HepG2 (cell line): Measurements from ENCODE around the gene ATP2A3. TPM values are rescaled to one million over a fixed set of nuclear protein-coding genes. Genes with fewer than 3 reads are reported as not detected.

ENCODE experiments used
- ATAC-seq: fragments of 200-7000 bp; cut with Tn5 transposase; 3 replicates; pipeline ENCODE4 v1.9.1; 2020; ENCODE audit warnings: mild to moderate bottlenecking, moderate library complexity
- BruUV-seq: library from RNA; stranded (reverse); fragments of 400-500 nt; replicated peaks from 2 replicates; lab custom pipeline; 2021; lab: Mats Ljungman, UMichigan
- CTCF ChIA-PET: fragments of 300-600 bp; formaldehyde crosslinking; extraction: SDS; loops from one replicate; lab custom pipeline; 2021; ENCODE audit warnings: low total read pairs, inconsistent platforms, low intra/inter-chr PET ratio; lab: Yijun Ruan, JAX
- POLR2A ChIA-PET: fragments of 350-600 bp; sonication (Branson Sonifier 250); formaldehyde crosslinking; loops from one replicate; lab custom pipeline; 2020; ENCODE audit warnings: antibody characterized with exemption, inconsistent platforms; lab: Yijun Ruan, JAX
- DNase-seq: peaks from one replicate; pipeline ENCODE4 v3.0.0-alpha.2; 2015; ENCODE audit warnings: low spot score
- FAIRE-seq: peaks from 3 replicates; lab custom pipeline; 2011; peaks lifted over from hg19 to GRCh38; lab: Jason Lieb, UNC
- H2AFZ ChIP-seq: one replicate; pipeline ENCODE4 v1.6.1; 2011; ENCODE audit warnings: low read length, inconsistent platforms
- H3K27ac ChIP-seq: fragments of 300-600 bp; 3 replicates; pipeline ENCODE4 v1.8.0; 2011; ENCODE audit warnings: mixed run types, mild to moderate bottlenecking, mixed read lengths, low read length, inconsistent platforms; ENCODE audit not compliant: insufficient read depth; ENCODE audit errors: extremely low read length
- H3K27me3 ChIP-seq, 2 experiments: fragments of 200-600 bp in 1 of 2; 2 replicates in 1 of 2; 3 replicates in 1 of 2; pipeline versions ENCODE4 v1.6.0 to v1.8.0; 2011; ENCODE audit warnings: low read length in 2 of 2, mild to moderate bottlenecking in 2 of 2, moderate library complexity in 2 of 2, inconsistent platforms in 1 of 2; ENCODE audit not compliant: insufficient read depth in 2 of 2, control insufficient read depth in 1 of 2
- H3K36me3 ChIP-seq, 2 experiments: fragments of 200-600 bp in 1 of 2; replicated peaks in 1 of 2; 2 replicates in 1 of 2; 3 replicates in 1 of 2; pipeline versions ENCODE4 v1.5.1 to v1.8.0; 2011; ENCODE audit warnings: low read length in 2 of 2, inconsistent platforms in 1 of 2; ENCODE audit not compliant: insufficient read depth in 2 of 2, control insufficient read depth in 1 of 2
- H3K4me1 ChIP-seq: 2 replicates; pipeline ENCODE4 v1.5.1; 2012; ENCODE audit warnings: low read length, inconsistent platforms; ENCODE audit not compliant: insufficient read depth
- H3K4me2 ChIP-seq: 2 replicates; pipeline ENCODE4 v1.6.0; 2011; ENCODE audit warnings: low read depth, low read length, inconsistent platforms
- H3K4me3 ChIP-seq, 3 experiments: fragments of 200-600 bp in 1 of 3; sonication (generic), shearing (Covaris generic) in 1 of 3; replicated peaks in 1 of 3; 2 replicates each; pipeline ENCODE4 v1.5.1; 2011 to 2016; ENCODE audit warnings: low read length in 3 of 3, inconsistent platforms in 2 of 3, low read depth in 2 of 3, mild to moderate bottlenecking in 2 of 3, control low read depth in 1 of 3, mixed read lengths in 1 of 3; ENCODE audit not compliant: insufficient read depth in 1 of 3
- H3K79me2 ChIP-seq: one replicate; pipeline ENCODE4 v1.6.1; 2011; ENCODE audit warnings: low read length, inconsistent platforms; ENCODE audit not compliant: insufficient read depth
- H3K9ac ChIP-seq: 2 replicates; pipeline ENCODE4 v1.6.0; 2011; ENCODE audit warnings: mild to moderate bottlenecking, low read depth, low read length, inconsistent platforms; ENCODE audit not compliant: insufficient read depth
- H3K9me3 ChIP-seq: 2 replicates; pipeline ENCODE4 v1.5.1; 2012; ENCODE audit warnings: mild to moderate bottlenecking, low read length
- H4K20me1 ChIP-seq: 2 replicates; pipeline ENCODE4 v1.6.0; 2011; ENCODE audit warnings: inconsistent platforms, mild to moderate bottlenecking, low read length, moderate library complexity; ENCODE audit not compliant: insufficient read depth
- CEBPG ChIP-seq: IDR thresholded peaks from 2 replicates; pipeline ENCODE4 v1.6.1; 2016
- FOSL1 ChIP-seq: sonication (generic); formaldehyde crosslinking; IDR thresholded peaks from 2 replicates; pipeline ENCODE4 v1.9.0; 2021; ENCODE audit warnings: missing genetic modification reagents, borderline replicate concordance
- FOXO1 ChIP-seq: sonication (generic); formaldehyde crosslinking; IDR thresholded peaks from 2 replicates; pipeline ENCODE4 v1.4.0; 2020; ENCODE audit warnings: missing genetic modification reagents
- HMG20A ChIP-seq: IDR thresholded peaks from 2 replicates; pipeline ENCODE4 v1.6.1; 2016; ENCODE audit warnings: borderline replicate concordance
- HNRNPUL1 ChIP-seq: fragments of 200-400 bp; formaldehyde crosslinking; IDR thresholded peaks from 2 replicates; pipeline ENCODE4 v1.6.1; 2017; ENCODE audit warnings: low read depth, mild to moderate bottlenecking, low read length, moderate library complexity
- MLLT10 ChIP-seq: sonication (generic); formaldehyde crosslinking; IDR thresholded peaks from 2 replicates; pipeline ENCODE4 v1.4.0; 2020; ENCODE audit warnings: missing genetic modification reagents
- RBFOX2 ChIP-seq: fragments of 200-400 bp; formaldehyde crosslinking; IDR thresholded peaks from 2 replicates; pipeline ENCODE4 v1.6.1; 2017; ENCODE audit warnings: low read depth, mild to moderate bottlenecking, low read length
- RBM39 ChIP-seq: fragments of 200-400 bp; formaldehyde crosslinking; IDR thresholded peaks from one replicate; pipeline ENCODE4 v1.6.1; 2018; ENCODE audit warnings: antibody characterized with exemption, mild to moderate bottlenecking, low read depth, low read length; ENCODE audit not compliant: poor library complexity, severe bottlenecking
- RFX1 ChIP-seq: fragments of 450-650 bp; IDR thresholded peaks from 2 replicates; pipeline ENCODE4 v1.6.1; 2017
- RXRB ChIP-seq: IDR thresholded peaks from 2 replicates; pipeline ENCODE4 v1.6.1; 2016; ENCODE audit warnings: borderline replicate concordance, missing genetic modification reagents, missing compliant biosample characterization
- SATB2 ChIP-seq: sonication (generic); formaldehyde crosslinking; IDR thresholded peaks from 2 replicates; pipeline ENCODE4 v1.5.0; 2020; ENCODE audit warnings: missing genetic modification reagents
- THAP11 ChIP-seq: IDR thresholded peaks from 2 replicates; pipeline ENCODE4 v1.6.1; 2016; ENCODE audit warnings: missing biosample characterization, missing genetic modification reagents
- ZFX ChIP-seq: sonication (generic); formaldehyde crosslinking; IDR thresholded peaks from 2 replicates; pipeline ENCODE4 v1.4.0; 2020; ENCODE audit warnings: mild to moderate bottlenecking, low read depth, missing genetic modification reagents, moderate library complexity
- ZFYVE20 ChIP-seq: sonication (generic); formaldehyde crosslinking; IDR thresholded peaks from 2 replicates; pipeline ENCODE4 v1.8.0; 2023; ENCODE audit warnings: low read depth, mild to moderate bottlenecking, moderate library complexity, missing genetic modification reagents, borderline replicate concordance
- ZNF232 ChIP-seq: sonication (generic); formaldehyde crosslinking; IDR thresholded peaks from 2 replicates; pipeline ENCODE4 v1.4.0; 2020; ENCODE audit warnings: missing genetic modification reagents, borderline replicate concordance
- ZNF414 ChIP-seq: sonication (generic); formaldehyde crosslinking; IDR thresholded peaks from 2 replicates; pipeline ENCODE4 v1.5.0; 2020; ENCODE audit warnings: missing genetic modification reagents
- ZNF615 ChIP-seq: sonication (generic); formaldehyde crosslinking; IDR thresholded peaks from 2 replicates; pipeline ENCODE4 v1.5.0; 2020; ENCODE audit warnings: mild to moderate bottlenecking, missing genetic modification reagents, borderline replicate concordance
- ZNF704 ChIP-seq: sonication (generic); formaldehyde crosslinking; IDR thresholded peaks from 2 replicates; pipeline ENCODE4 v1.8.1; 2023; ENCODE audit warnings: mild to moderate bottlenecking, inconsistent platforms, moderate library complexity, missing genetic modification reagents, borderline replicate concordance
- ZNF747 ChIP-seq: sonication (generic); formaldehyde crosslinking; IDR thresholded peaks from 2 replicates; pipeline ENCODE4 v1.8.1; 2023; ENCODE audit warnings: missing genetic modification reagents, mild to moderate bottlenecking, borderline replicate concordance
- ZNF777 ChIP-seq: sonication (generic); formaldehyde crosslinking; IDR thresholded peaks from 2 replicates; pipeline ENCODE4 v1.4.0; 2020; ENCODE audit warnings: missing genetic modification reagents
- WGBS: methylation state at CpG from one replicate; pipeline ENCODE4 v1.1.6; 2017; ENCODE audit warnings: low lambda C conversion rate; 5-methylcytosine and 5-hydroxymethylcytosine counted together
- in situ Hi-C: cut with HindIII; loops from 2 replicates; pipeline ENCODE4 v1.10.0; 2017; ENCODE audit warnings: low pct_unique_long_range_greater_than_20kb; ENCODE audit not compliant: extremely low pct_ligation_motif_present
- intact Hi-C: fragments of 100-400 bp; cut with micrococcal nuclease; formaldehyde crosslinking; loops from one replicate; pipeline ENCODE4 v1.10.0; 2022; ENCODE audit not compliant: unreplicated experiment
- polyA plus RNA-seq, 8 experiments: library from polyadenylated mRNA; depleted of rRNA in 3 of 8; stranded (reverse) in 7 of 8; unstranded in 1 of 8; fragments of >200 nt; fragmentation: Illumina TruSeq in 4 of 8; extraction: Trizol in 4 of 8; gene quantifications; 2 replicates each; pipeline versions ENCODE4 v1.2.1 to v1.2.3, GENCODE V29; 2011 to 2016; ENCODE audit warnings: low read depth in 4 of 8, missing spikeins in 1 of 8, mixed read lengths in 1 of 8; ENCODE audit not compliant: insufficient read depth in 1 of 8
- total RNA-seq, 5 experiments: library from RNA; depleted of rRNA; stranded (reverse); fragments of >200 nt; fragmentation: Illumina TruSeq; extraction: Trizol; gene quantifications; 2 replicates each; pipeline ENCODE4 v1.2.3, GENCODE V29; 2016; ENCODE audit warnings: low read depth in 1 of 5
- TF ChIP-seq, protein P1 (sequence below): IDR thresholded peaks from 2 replicates; pipeline ENCODE4 v1.6.1; 2016; ENCODE audit warnings: low read depth

ATP2A3 gene
- total and polyA plus RNA-seq, 2 of the 13 experiments (the other 11 are each of a cell fraction or from before 2014, with no cell fraction given) = 0.07 TPM; not detected in 1

- TF ChIP-seq ZNF414 (CRISPR knock-in tag) = no peak
- no peak for TF ChIP-seq THAP11 (CRISPR knock-in tag)
Measured at GRCh38 chr17:3994221-3994576, 30.0 kb upstream of the ATP2A3 start (continued).

DNA sequence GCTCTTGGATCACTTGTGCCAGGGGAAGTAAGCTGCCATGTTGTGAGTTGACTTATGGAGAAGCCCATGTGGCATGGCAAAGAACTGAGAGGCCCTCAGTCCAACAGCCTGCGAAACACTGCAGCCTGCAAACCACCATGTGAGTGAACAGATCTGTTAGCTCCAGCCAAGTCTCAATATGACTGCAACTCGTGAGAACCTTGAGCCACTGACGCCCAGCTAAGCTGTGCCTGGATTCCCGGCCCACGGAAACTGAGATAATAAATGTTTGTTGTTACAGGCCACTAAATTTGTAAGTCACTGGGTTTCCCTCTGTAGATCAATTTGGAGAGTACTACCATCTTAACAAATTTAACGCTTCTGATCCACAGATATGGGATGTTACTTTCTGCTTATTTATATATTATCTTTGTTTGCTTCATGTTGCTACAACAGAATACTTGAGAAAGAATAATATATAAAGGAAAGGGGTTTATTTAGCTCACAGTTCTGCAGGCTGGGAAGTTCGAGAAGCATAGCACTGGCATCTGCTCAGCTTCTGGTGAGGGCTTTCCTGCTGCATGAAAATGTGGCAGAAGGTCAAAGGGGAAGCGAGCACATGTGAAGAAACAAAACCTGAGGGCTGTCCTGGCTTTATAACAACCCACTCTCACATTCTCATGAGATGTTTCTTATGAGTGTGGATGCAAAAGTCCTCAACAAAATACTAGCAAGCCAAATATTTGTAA, 29.4 kb upstream of the ATP2A3 start:
- 24% methylated on average over 4 of the region's 8 CpGs for WGBS
- ATAC-seq (no peak), FAIRE-seq (no peak), DNase-seq (no peak)
- Histone ChIP-seq H3K4me2 (no peak overlapping the region), H3K9me3 (no peaks in the 10 kb centered on the region), H3K27ac (no peak overlapping the region), H3K79me2 (no peaks in the 10 kb centered on the region), H3K4me3 (no peak overlapping the region), H2AFZ (no peak overlapping the region), H3K36me3 (no peaks in the 10 kb centered on the region), H4K20me1 (no peaks in the 10 kb centered on the region), H3K27me3 (peaks cover 0 to 3% of the 10 kb centered on the region in 2 experiments; a peak in 1 of 5 replicates), H3K4me1 (peaks cover 8% of the 10 kb centered on the region), H3K9ac (no peak overlapping the region)
- intact Hi-C loops (no loop called here), in situ Hi-C loops (no loop called here)
- ChIA-PET CTCF (no interaction called here), POLR2A (no interaction called here)
- TF ChIP-seq RFX1 (no peak), RBM39 (no peak), CEBPG (CRISPR knock-in tag) (no peak), ZFYVE20 (CRISPR knock-in tag) (no peak), ZNF615 (CRISPR knock-in tag) (no peak), ZNF704 (CRISPR knock-in tag) (no peak), FOSL1 (CRISPR knock-in tag) (no peak), MLLT10 (CRISPR knock-in tag) (no peak), HMG20A (CRISPR knock-in tag) (no peak), RXRB (no peak), RBFOX2 (no peak), ZNF232 (no peak), ZNF777 (CRISPR knock-in tag) (no peak), FOXO1 (CRISPR knock-in tag) (no peak), SATB2 (CRISPR knock-in tag) (no peak), ZFX (CRISPR knock-in tag) (no peak), HNRNPUL1 (no peak), ZNF747 (CRISPR knock-in tag) (no peak)
- TF ChIP-seq, protein P1, sequence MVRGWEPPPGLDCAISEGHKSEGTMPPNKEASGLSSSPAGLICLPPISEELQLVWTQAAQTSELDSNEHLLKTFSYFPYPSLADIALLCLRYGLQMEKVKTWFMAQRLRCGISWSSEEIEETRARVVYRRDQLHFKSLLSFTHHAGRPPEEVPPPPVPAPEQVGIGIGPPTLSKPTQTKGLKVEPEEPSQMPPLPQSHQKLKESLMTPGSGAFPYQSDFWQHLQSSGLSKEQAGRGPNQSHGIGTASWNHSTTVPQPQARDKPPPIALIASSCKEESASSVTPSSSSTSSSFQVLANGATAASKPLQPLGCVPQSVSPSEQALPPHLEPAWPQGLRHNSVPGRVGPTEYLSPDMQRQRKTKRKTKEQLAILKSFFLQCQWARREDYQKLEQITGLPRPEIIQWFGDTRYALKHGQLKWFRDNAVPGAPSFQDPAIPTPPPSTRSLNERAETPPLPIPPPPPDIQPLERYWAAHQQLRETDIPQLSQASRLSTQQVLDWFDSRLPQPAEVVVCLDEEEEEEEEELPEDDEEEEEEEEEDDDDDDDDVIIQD (CRISPR knock-in tag) = no peak
- no TSS peak for BruUV-seq
